ENCODE data around the gene KPNA5. TPM values are rescaled to one million over a fixed set of nuclear protein-coding genes. Genes with fewer than 3 reads are reported as not detected.
"Not testable (repeated sequence)": the region's sequence is repeated elsewhere in the genome, so short reads cannot be mapped to it uniquely, and the experiment has no call there.

Gene KPNA5
- polyA plus RNA-seq, 3 donors from 2014 or later = 5.7 to 19.0 (median 8.4) TPM

DNA sequence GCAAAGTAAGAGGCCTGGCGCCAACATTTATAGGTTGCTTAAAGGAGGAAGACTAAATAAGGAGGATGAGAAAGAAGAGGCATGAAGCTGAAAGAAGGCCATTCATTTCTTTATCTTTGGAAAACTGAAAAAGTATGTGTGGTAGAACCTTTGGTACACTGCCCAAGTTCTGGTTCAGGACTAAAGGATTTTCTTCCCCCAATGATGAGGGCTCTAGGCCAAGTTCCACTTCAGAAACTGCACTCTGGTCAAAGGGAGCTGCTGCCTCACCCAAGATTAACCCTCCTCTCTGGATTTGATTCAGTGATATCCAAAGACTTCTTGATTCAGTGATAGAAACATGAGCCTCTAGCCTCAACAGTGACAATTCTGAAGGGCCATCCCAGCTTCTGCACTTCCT is 5.0 kb upstream of the KPNA5 start:
- Mint-ChIP-seq H3K27me3 (ENCODE audit: low read depth in 3 of 3) (peaks cover 0 to 7% (median 3%) of the 10 kb centered on the region in 3 donors), H3K4me3 (no peak overlapping the region), H3K36me3 (no peaks in the 10 kb centered on the region), H3K4me1 (peaks cover 13 to 17% of the 10 kb centered on the region in 2 donors), H3K27ac (no peak overlapping the region), H3K9me3 (peaks cover 0 to 1% (median 0%) of the 10 kb centered on the region in 6 donors)
- no peak for DNase-seq

- peaks cover 0 to 12% (median 2%) of the 10 kb centered on the region in 3 donors for H3K27me3 Mint-ChIP-seq (ENCODE audit: low read depth in 3 of 3)
- H3K4me1 Mint-ChIP-seq = peaks cover 54 to 63% of the 10 kb centered on the region in 2 donors
- no peaks in the 10 kb centered on the region for H3K9me3 Mint-ChIP-seq
- H3K36me3 Mint-ChIP-seq = peaks cover 10 to 14% (median 10%) of the 10 kb centered on the region in 3 donors
- peak in 2 of 3 donors; percentile 32 to 56 for DNase-seq
- peak overlapping the region; percentile 87 to 98 (median 94) for H3K27ac Mint-ChIP-seq
- H3K4me3 Mint-ChIP-seq = peak overlapping the region; percentile 95 to 98 (median 97)
These were observed 1.3 kb downstream of the KPNA5 start for GRCh38 chr6:116682334-116682712.

GRCh38 chr6:116685437-116685993 is 4.5 kb downstream of the KPNA5 start:
- Mint-ChIP-seq H3K4me1 (peaks cover 49 to 80% of the 10 kb centered on the region in 2 donors), H3K36me3 (peaks cover 10 to 14% (median 10%) of the 10 kb centered on the region in 3 donors), H3K4me3 (no peak overlapping the region), H3K27me3 (ENCODE audit: low read depth in 3 of 3) (peaks cover 0 to 12% (median 2%) of the 10 kb centered on the region in 3 donors), H3K27ac (no peak overlapping the region), H3K9me3 (no peaks in the 10 kb centered on the region)
- DNase-seq = no peak

DNA sequence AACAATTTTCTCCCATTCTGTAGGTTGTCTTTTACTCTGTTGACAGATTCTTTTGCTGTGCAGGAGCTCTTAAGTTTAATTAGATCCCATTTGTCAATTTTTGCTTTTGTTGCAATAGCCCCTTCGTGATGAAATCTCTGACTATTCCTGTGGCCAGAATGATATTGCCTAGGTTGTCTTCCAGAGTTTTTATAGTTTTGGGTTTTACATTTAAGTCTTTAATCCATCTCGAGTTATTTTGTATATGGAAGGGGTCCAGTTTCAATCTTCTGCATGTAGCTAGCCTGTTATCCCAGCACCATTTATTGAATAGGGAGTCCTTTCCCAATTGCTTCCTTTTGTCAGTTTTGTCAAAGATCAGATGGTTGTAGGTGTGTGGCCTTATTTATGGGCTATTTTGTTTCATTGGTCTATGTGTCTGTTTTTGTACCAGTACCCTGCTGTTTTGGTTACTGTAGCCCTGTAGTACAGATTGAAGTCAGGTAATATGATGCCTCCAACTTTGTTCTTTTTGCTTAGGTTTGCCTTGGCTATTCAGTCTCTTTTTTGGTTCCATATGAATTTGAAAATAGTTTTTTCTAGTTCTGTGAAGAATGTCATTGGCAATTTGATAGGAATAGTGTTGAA is 5.6 kb downstream of the KPNA5 start:
- not testable (repeated sequence) for DNase-seq; H3K27me3 Mint-ChIP-seq (ENCODE audit: low read depth in 3 of 3); H3K9me3 Mint-ChIP-seq
- Mint-ChIP-seq H3K27ac (peak overlapping the region in 2 of 6 donors; percentile 13 to 30), H3K36me3 (peaks cover 10 to 18% (median 10%) of the 10 kb centered on the region in 3 donors), H3K4me1 (peaks cover 40 to 74% of the 10 kb centered on the region in 2 donors), H3K4me3 (peak overlapping the region in 1 of 5 donors; percentile 12)

- Mint-ChIP-seq H3K36me3 (peaks cover 5 to 12% (median 5%) of the 10 kb centered on the region in 3 donors), H3K27me3 (ENCODE audit: low read depth in 3 of 3) (peaks cover 0 to 3% (median 0%) of the 10 kb centered on the region in 3 donors), H3K9me3 (no peaks in the 10 kb centered on the region), H3K4me3 (no peak overlapping the region), H3K4me1 (peaks cover 31 to 61% of the 10 kb centered on the region in 2 donors), H3K27ac (no peak overlapping the region)
- DNase-seq = no peak
These were observed 10.1 kb downstream of the KPNA5 start for GRCh38 chr6:116691154-116691553.

GRCh38 chr6:116692873-116693272 is 11.9 kb downstream of the KPNA5 start:
- Mint-ChIP-seq H3K4me1 (peaks cover 22 to 61% of the 10 kb centered on the region in 2 donors), H3K36me3 (peaks cover 4 to 17% (median 4%) of the 10 kb centered on the region in 3 donors)
- not testable (repeated sequence) for H3K27ac Mint-ChIP-seq; H3K9me3 Mint-ChIP-seq; H3K27me3 Mint-ChIP-seq (ENCODE audit: low read depth in 3 of 3); H3K4me3 Mint-ChIP-seq; DNase-seq

DNA sequence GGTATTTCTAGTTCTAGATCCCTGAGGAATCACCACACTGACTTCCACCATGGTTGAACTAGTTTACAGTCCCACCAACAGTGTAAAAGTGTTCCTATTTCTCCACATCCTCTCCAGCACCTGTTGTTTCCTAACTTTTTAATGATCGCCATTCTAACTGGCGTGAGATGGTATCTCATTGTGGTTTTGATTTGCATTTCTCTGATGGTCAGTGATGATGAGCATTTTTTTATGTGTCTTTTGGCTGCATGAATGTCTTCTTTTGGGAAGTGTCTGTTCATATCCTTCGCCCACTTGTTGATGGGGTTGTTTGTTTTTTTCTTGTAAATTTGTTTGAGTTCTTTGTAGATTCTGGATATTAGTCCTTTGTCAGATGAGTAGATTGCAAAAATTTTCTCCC is 12.3 kb downstream of the KPNA5 start:
- not testable (repeated sequence) for DNase-seq; H3K4me3 Mint-ChIP-seq; H3K9me3 Mint-ChIP-seq; H3K27me3 Mint-ChIP-seq (ENCODE audit: low read depth in 3 of 3)
- H3K36me3 Mint-ChIP-seq = peaks cover 4 to 18% (median 7%) of the 10 kb centered on the region in 3 donors
- peak overlapping the region in 1 of 6 donors; percentile 25 for H3K27ac Mint-ChIP-seq
- H3K4me1 Mint-ChIP-seq = peaks cover 18 to 61% of the 10 kb centered on the region in 2 donors

DNA sequence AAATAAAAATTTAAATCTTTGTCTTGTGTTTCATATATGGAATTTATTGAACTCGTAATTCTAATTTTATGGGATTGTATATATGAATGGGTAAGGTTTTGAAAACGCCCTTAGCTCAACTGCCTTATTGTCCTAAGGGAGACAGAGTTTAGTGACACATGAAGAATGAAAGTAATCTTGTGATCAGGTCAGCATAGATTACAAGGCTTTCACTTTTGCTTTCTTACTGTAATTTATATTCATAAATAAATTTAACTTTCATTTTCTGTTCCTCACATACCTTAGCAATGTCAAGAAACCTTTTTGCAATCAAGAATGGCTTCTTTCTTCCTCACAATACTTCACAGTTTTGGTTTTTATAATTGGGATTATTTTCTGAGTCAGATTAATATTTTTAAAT is 14.4 kb downstream of the KPNA5 start:
- H3K27me3 Mint-ChIP-seq (ENCODE audit: low read depth in 3 of 3) = peaks cover 0 to 2% (median 0%) of the 10 kb centered on the region in 3 donors
- H3K36me3 Mint-ChIP-seq = peaks cover 8 to 22% (median 11%) of the 10 kb centered on the region in 3 donors
- H3K4me3 Mint-ChIP-seq = peak overlapping the region in 4 of 5 donors; percentile 48 to 66 (median 59)
- peak overlapping the region in 5 of 6 donors; percentile 67 to 78 (median 73) for H3K27ac Mint-ChIP-seq
- no peaks in the 10 kb centered on the region for H3K9me3 Mint-ChIP-seq
- peaks cover 18 to 49% of the 10 kb centered on the region in 2 donors for H3K4me1 Mint-ChIP-seq
- DNase-seq = peak; percentile 24 to 28 (median 26)

DNA sequence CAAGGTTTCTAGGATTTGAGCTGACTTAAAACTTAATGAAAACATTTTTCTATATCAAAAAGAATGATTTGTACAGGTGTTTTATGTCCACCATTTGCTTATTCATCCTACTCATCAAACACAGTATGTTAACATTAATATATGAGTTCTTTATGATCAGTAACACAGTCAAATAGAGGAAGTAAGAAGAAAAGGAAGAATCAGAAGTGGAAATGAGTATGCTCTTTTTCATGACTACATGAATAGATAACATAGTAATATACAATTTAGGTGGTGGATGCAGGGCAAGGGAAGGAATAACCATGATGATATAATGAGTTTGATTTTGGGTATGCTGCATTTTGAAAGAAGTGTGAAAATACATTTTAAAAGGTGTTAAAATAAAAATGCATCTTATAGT is 16.5 kb downstream of the KPNA5 start:
- Mint-ChIP-seq H3K9me3 (no peaks in the 10 kb centered on the region), H3K4me3 (no peak overlapping the region), H3K36me3 (peaks cover 8 to 25% (median 18%) of the 10 kb centered on the region in 3 donors), H3K27me3 (ENCODE audit: low read depth in 3 of 3) (peaks cover 0 to 2% (median 0%) of the 10 kb centered on the region in 3 donors), H3K4me1 (peaks cover 18 to 43% of the 10 kb centered on the region in 2 donors), H3K27ac (peak overlapping the region in 2 of 6 donors; percentile 6 to 46)
- no peak for DNase-seq

DNA sequence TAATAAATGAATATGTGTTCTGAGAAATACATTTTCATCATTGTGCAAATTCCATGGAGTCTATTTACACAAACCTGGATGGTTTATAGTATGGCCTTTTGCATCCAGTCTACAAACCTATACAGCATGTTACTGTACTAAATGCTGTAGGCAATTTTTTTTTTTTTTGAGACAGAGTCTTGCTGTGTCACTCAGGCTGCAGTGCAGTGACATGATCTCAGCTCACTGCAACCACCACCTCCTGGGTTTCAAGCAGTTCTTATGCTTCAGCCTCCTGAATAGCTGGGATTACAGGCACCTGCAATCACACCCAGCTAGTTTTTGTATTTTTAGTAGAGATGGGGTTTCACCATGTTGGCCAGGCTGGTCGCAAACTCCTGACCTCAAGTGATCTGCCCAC is 22.9 kb downstream of the KPNA5 start:
- H3K4me1 Mint-ChIP-seq; H3K27ac Mint-ChIP-seq; H3K27me3 Mint-ChIP-seq (ENCODE audit: low read depth in 3 of 3); H3K4me3 Mint-ChIP-seq; DNase-seq; H3K9me3 Mint-ChIP-seq: not testable (repeated sequence)
- peaks cover 3 to 22% (median 19%) of the 10 kb centered on the region in 3 donors for H3K36me3 Mint-ChIP-seq

DNA sequence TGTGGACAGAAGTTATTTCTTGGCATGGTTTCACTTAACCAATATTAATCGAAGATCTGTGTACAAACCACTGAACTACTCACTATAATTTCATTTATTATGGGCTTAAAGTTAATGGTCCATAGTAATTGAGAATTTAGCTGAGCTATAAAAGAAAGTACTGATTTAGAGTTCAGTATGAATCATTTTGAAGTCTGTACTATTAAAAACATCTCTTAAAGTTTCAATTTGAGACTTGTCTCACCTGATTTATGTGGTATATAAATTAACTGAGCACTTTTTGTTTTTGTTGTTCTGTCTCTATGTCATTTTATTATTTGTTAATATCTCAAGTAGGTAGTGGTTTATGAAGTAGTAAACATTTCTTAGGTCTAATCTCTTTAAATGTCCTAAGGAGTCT is 24.9 kb downstream of the KPNA5 start:
- H3K27ac Mint-ChIP-seq = no peak overlapping the region
- no peaks in the 10 kb centered on the region for H3K9me3 Mint-ChIP-seq
- peaks cover 0 to 20% (median 15%) of the 10 kb centered on the region in 3 donors for H3K36me3 Mint-ChIP-seq
- H3K27me3 Mint-ChIP-seq (ENCODE audit: low read depth in 3 of 3) = peaks cover 0 to 1% (median 0%) of the 10 kb centered on the region in 3 donors
- DNase-seq = no peak
- peaks cover 0 to 1% of the 10 kb centered on the region in 2 donors for H3K4me1 Mint-ChIP-seq
- H3K4me3 Mint-ChIP-seq = no peak overlapping the region

DNA sequence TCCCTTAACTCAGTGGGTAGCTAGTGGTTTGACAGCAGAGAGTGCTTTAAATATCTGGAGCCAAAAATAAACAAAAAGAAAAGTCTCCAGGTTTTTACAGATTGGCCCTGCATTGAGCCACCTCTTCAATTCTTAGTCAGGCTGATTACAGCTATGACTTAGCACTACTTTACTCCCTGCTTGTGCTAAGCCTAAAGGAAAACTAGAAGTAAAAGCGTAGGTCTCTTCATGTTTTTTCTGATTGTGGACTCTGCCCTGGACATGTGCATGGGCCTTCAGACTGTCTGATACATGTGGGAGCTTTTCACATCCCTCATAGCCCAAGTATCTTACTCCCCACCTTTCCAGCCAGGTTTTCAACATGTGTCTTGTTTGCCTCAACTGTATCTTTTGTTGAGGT is 33.3 kb downstream of the KPNA5 start:
- H3K4me1 Mint-ChIP-seq = peaks cover 2 to 20% of the 10 kb centered on the region in 2 donors
- no peak overlapping the region for H3K4me3 Mint-ChIP-seq
- H3K36me3 Mint-ChIP-seq = peaks cover 38 to 51% (median 42%) of the 10 kb centered on the region in 3 donors
- H3K9me3 Mint-ChIP-seq = no peaks in the 10 kb centered on the region
- H3K27ac Mint-ChIP-seq = no peak overlapping the region
- no peaks in the 10 kb centered on the region for H3K27me3 Mint-ChIP-seq (ENCODE audit: low read depth in 3 of 3)
- DNase-seq = no peak

- no peak overlapping the region for H3K4me3 Mint-ChIP-seq
- no peak for DNase-seq
- peaks cover 40 to 53% (median 43%) of the 10 kb centered on the region in 3 donors for H3K36me3 Mint-ChIP-seq
- no peaks in the 10 kb centered on the region for H3K27me3 Mint-ChIP-seq (ENCODE audit: low read depth in 3 of 3)
- H3K27ac Mint-ChIP-seq = no peak overlapping the region
- peaks cover 2 to 20% of the 10 kb centered on the region in 2 donors for H3K4me1 Mint-ChIP-seq
- H3K9me3 Mint-ChIP-seq = no peaks in the 10 kb centered on the region
These were observed 33.8 kb downstream of the KPNA5 start for GRCh38 chr6:116714761-116715160.

DNA sequence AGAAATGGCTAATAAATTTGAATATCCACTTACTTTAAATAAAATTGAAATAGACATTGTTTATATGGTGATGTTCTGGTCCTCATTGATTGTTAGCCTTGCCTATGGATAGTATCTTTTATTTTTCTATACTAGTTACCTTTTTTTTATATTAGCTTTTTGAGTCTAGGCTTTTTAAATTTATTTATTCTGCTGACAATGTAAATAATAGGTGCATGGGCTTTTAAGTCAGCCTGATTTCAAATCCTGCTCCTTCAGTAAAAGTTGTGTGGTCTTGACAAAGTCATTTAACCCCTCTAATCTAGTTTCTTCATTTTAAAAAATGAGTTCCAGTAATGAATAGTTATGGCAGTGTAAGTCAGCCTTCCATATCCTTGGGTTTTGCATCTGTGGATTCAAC is 45.9 kb downstream of the KPNA5 start:
- Mint-ChIP-seq H3K4me3 (no peak overlapping the region), H3K27me3 (ENCODE audit: low read depth in 3 of 3) (no peaks in the 10 kb centered on the region), H3K4me1 (no peaks in the 10 kb centered on the region), H3K9me3 (no peaks in the 10 kb centered on the region), H3K27ac (no peak overlapping the region), H3K36me3 (peaks cover 31 to 54% (median 49%) of the 10 kb centered on the region in 3 donors)
- DNase-seq = no peak
